ENCODE results near the gene PRG3. TPM values are rescaled to one million over a fixed set of nuclear protein-coding genes. Genes with fewer than 3 reads are reported as not detected.

Gene PRG3
- total RNA-seq, 2 experiments from 2014 or later = not detected

DNA sequence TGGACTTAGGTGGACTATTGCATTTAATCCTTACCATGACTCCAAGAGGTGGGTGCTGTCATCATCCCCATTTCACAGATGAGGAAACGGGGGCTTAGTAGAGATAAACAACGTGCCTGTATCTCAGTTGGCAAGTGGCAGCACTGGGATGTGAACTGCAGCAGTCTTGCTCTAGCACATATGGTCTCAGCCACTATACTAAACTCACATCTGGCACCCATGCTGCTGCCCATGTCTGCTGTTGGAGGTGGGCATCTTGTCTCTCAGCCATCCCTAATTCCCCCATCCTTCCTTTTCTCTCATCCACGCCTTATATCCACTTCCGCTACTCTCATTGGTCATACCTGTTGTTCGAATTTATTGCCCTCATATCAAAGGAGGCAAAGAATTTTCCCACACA lies 3.8 kb downstream of the PRG3 start:
- Mint-ChIP-seq H3K9me3 (no peaks in the 10 kb centered on the region), H3K36me3 (ENCODE audit: low read depth) (no peaks in the 10 kb centered on the region), H3K4me1 (ENCODE audit: low read depth) (no peaks in the 10 kb centered on the region), H3K4me3 (no peak overlapping the region), H3K27me3 (ENCODE audit: low read depth) (peaks cover 11% of the 10 kb centered on the region), H3K27ac (no peak overlapping the region)
- no peak for DNase-seq
- CTCF ChIA-PET = interaction anchor here (1.3 kb wide), 1 partner anchor 27 kb away, joined by 3 read pairs; no protein-coding TSS in a partner anchor
- intact Hi-C loops (cut with micrococcal nuclease) = no loop called here

DNA sequence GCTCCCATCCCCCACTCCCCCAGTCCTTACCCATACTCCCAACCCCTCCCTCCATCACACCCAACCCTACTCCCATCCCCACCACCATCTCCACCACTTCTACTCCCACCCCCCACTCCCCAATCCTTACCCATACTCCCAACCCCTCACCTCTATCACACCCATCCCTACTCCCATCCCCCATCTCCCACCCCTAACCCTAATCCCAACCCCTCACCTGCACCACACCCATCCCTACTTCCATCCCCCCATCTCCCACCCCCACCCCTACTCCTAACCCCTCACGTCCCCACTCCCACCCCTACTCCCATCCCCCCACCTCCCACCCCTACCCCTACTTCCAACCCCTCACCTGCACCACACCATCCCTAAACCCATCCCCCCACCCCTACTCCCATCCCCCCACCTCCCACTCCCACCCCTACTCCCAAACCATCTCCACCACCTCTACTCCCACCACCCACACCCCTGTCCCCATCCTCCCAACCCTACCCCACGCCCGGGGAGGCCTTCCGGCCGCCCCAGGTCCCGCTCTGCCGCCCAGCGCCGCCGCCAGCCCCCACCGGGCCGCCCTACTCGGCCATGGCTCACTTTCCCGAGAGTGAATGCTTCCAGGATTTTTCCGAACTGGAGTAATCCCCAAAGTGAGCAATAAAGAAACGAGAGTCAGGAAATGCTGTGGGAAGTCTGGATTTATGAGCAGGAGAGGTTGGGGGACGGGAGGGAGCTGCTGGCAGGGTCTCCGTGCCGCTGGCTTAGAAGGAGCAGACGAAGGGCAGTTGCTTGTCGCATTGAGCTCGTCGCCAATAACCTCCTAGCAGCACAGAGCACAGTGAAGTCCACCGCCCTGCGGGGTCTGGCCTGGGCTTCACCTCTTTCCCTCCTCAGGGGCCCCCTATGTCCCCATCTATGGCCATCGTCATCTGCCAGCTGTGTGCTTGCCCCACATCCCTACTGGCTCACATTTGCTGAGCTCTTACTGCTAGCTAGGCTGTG lies 4.6 kb downstream of the PRG3 start:
- H3K36me3 Mint-ChIP-seq (ENCODE audit: low read depth) = no peaks in the 10 kb centered on the region
- intact Hi-C loops (cut with micrococcal nuclease) = no loop called here
- peaks cover 11% of the 10 kb centered on the region for H3K27me3 Mint-ChIP-seq (ENCODE audit: low read depth)
- H3K4me1 Mint-ChIP-seq (ENCODE audit: low read depth) = no peaks in the 10 kb centered on the region
- no peaks in the 10 kb centered on the region for H3K9me3 Mint-ChIP-seq
- CTCF ChIA-PET = interaction anchor here (1.3 kb wide), 1 partner anchor 26 kb away, joined by 3 read pairs; no protein-coding TSS in a partner anchor
- no peak overlapping the region for H3K27ac Mint-ChIP-seq
- no peak overlapping the region for H3K4me3 Mint-ChIP-seq
- no peak for DNase-seq

DNA sequence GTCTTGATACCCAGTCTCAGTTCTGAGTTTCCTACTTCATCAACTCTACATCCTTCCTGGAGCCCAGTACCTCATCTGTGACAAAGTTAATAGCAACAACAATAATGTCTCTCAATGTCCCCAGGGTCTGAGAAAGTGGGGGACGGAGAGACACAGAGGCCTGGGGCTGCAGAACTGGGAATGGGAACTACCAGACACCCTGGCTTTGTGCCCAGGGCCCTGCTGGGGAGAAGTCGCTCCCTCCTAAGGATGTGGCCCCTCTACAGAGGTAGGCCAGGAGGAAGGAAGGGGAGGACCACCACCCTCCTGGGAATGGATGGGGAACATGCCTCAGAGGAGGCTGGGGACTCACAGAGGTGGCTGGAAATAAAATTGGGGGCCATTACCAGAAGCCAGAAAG lies 5.5 kb downstream of the PRG3 start:
- no peak overlapping the region for H3K27ac Mint-ChIP-seq
- no peaks in the 10 kb centered on the region for H3K36me3 Mint-ChIP-seq (ENCODE audit: low read depth)
- no peak for DNase-seq
- H3K9me3 Mint-ChIP-seq = no peaks in the 10 kb centered on the region
- intact Hi-C loops (cut with micrococcal nuclease) = no loop called here
- H3K4me3 Mint-ChIP-seq = no peak overlapping the region
- CTCF ChIA-PET = no interaction called here
- peaks cover 9% of the 10 kb centered on the region for H3K27me3 Mint-ChIP-seq (ENCODE audit: low read depth)
- H3K4me1 Mint-ChIP-seq (ENCODE audit: low read depth) = no peaks in the 10 kb centered on the region

DNA sequence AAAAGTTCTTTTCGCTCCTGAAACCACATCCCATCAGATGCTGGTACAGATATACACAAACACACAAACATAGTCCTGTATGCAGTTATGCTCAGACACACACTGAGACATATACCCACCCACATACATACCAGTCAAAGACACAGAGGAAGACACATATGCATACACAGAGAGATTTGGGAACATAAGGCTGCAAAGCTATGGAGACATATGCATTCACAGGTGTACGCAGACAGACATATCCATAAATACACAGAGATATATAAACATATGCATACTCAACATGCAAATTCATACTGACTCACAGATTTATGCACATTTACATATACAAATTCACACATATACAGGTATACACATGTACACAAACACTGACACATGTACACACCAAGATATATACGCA lies 6.0 kb downstream of the PRG3 start:
- Mint-ChIP-seq H3K4me1 (ENCODE audit: low read depth) (no peaks in the 10 kb centered on the region), H3K9me3 (no peaks in the 10 kb centered on the region), H3K36me3 (ENCODE audit: low read depth) (no peaks in the 10 kb centered on the region), H3K4me3 (no peak overlapping the region), H3K27me3 (ENCODE audit: low read depth) (peaks cover 7% of the 10 kb centered on the region), H3K27ac (no peak overlapping the region)
- no peak for DNase-seq
- CTCF ChIA-PET = no interaction called here
- intact Hi-C loops (cut with micrococcal nuclease) = no loop called here

DNA sequence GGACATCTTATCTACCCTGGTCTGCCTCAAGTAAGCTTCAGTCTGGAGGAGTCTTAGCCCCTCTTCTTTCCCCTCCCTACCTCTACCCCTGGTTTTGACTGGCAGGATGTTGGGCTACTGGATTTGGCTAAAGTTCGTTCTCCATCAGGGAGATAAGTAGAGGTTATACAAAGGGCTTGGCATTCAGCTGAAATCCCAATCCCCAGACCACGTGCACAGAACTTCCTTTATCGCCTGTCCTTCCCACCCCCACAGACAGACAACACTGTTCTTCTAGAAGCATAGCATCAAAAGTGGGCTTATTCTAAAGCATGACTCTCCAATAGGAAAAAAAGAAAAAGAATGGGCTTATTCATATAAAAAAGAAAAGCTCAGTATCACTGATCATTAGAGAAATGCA lies 7.8 kb downstream of the PRG3 start:
- CTCF ChIA-PET = interaction anchor here (1.0 to 1.2 kb wide), 2 partner anchors 26 to 85 kb away, joined by 3 read pairs; no protein-coding TSS in a partner anchor
- H3K4me3 Mint-ChIP-seq = no peak overlapping the region
- peaks cover 3% of the 10 kb centered on the region for H3K27me3 Mint-ChIP-seq (ENCODE audit: low read depth)
- no peaks in the 10 kb centered on the region for H3K9me3 Mint-ChIP-seq
- no peaks in the 10 kb centered on the region for H3K36me3 Mint-ChIP-seq (ENCODE audit: low read depth)
- no peak overlapping the region for H3K27ac Mint-ChIP-seq
- intact Hi-C loops (cut with micrococcal nuclease) = no loop called here
- no peak for DNase-seq
- H3K4me1 Mint-ChIP-seq (ENCODE audit: low read depth) = no peaks in the 10 kb centered on the region

DNA sequence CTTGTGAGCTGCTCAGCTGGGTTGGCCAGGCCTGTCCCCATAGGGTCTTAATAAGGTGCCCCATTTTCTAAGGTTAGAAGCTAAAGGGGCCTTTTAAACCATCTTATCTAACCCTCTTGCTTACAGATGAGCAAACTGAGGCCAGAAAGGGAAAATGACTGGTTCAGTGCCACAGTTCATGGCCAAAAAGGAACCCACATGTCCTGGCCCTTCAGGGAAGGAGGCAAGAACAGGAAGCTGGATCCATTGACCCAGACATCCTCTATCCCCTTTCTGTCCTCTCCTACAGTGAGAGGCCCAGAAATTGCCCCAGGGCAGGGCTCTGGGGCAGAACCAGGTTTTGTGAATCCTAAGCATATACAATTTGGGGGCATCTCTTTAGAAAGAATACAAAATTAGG lies 10.0 kb downstream of the PRG3 start:
- no peaks in the 10 kb centered on the region for H3K4me1 Mint-ChIP-seq (ENCODE audit: low read depth)
- H3K27me3 Mint-ChIP-seq (ENCODE audit: low read depth) = no peaks in the 10 kb centered on the region
- no peak overlapping the region for H3K27ac Mint-ChIP-seq
- H3K36me3 Mint-ChIP-seq (ENCODE audit: low read depth) = no peaks in the 10 kb centered on the region
- DNase-seq = no peak
- no peaks in the 10 kb centered on the region for H3K9me3 Mint-ChIP-seq
- intact Hi-C loops (cut with micrococcal nuclease) = no loop called here
- CTCF ChIA-PET = interaction anchor here (0.6 to 1.2 kb wide), 2 partner anchors 73 to 87 kb away, joined by 4 to 5 read pairs; no protein-coding TSS in a partner anchor
- H3K4me3 Mint-ChIP-seq = no peak overlapping the region

DNA sequence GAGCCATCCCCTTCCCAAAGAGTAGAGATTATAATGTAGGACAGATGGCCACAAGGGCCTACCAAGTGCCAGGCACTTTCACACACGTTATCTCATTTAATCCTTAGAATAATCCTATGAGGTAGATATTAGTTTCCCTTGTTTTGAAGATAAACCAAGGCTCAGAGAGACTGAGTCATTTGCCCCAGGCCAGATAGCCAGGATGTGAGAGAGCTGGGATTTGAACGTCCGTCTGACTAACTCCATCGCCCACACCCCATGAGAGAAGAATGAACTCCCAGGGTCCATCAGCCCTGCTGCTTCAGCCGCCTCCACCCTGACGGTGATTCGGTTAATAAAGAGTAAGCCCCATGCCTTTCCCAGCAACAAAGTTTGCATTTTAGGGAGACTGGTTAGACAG lies 10.7 kb downstream of the PRG3 start:
- H3K27ac Mint-ChIP-seq = no peak overlapping the region
- H3K4me1 Mint-ChIP-seq (ENCODE audit: low read depth) = no peaks in the 10 kb centered on the region
- no peak for DNase-seq
- no peak overlapping the region for H3K4me3 Mint-ChIP-seq
- H3K27me3 Mint-ChIP-seq (ENCODE audit: low read depth) = no peaks in the 10 kb centered on the region
- H3K36me3 Mint-ChIP-seq (ENCODE audit: low read depth) = no peaks in the 10 kb centered on the region
- CTCF ChIA-PET = interaction anchor here (1.2 kb wide), 1 partner anchor 88 kb away, joined by 5 read pairs; no protein-coding TSS in a partner anchor
- intact Hi-C loops (cut with micrococcal nuclease) = no loop called here
- no peaks in the 10 kb centered on the region for H3K9me3 Mint-ChIP-seq

DNA sequence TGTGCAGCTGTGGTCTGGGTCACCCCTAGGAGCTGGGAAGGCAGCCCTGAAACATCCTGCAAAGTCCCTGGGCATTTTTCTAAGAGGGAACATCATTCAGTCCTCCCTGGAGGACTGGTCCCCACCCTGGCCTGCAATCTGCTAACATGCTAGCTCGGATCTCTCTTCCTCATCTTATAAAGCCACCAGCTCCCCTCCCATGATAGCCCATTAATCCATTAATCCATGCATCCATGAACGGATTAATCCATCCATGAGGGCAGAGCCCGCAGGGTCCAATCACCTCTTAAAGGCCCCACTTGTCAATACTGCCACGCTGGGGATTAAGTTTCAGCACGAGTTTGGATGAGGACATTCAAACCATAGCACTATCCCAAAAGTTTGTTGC lies 12.1 kb downstream of the PRG3 start:
- CTCF ChIA-PET = no interaction called here
- Mint-ChIP-seq H3K9me3 (no peaks in the 10 kb centered on the region), H3K27me3 (ENCODE audit: low read depth) (no peaks in the 10 kb centered on the region), H3K4me1 (ENCODE audit: low read depth) (no peaks in the 10 kb centered on the region), H3K36me3 (ENCODE audit: low read depth) (no peaks in the 10 kb centered on the region), H3K27ac (no peak overlapping the region), H3K4me3 (no peak overlapping the region)
- no peak for DNase-seq
- intact Hi-C loops (cut with micrococcal nuclease) = no loop called here

DNA sequence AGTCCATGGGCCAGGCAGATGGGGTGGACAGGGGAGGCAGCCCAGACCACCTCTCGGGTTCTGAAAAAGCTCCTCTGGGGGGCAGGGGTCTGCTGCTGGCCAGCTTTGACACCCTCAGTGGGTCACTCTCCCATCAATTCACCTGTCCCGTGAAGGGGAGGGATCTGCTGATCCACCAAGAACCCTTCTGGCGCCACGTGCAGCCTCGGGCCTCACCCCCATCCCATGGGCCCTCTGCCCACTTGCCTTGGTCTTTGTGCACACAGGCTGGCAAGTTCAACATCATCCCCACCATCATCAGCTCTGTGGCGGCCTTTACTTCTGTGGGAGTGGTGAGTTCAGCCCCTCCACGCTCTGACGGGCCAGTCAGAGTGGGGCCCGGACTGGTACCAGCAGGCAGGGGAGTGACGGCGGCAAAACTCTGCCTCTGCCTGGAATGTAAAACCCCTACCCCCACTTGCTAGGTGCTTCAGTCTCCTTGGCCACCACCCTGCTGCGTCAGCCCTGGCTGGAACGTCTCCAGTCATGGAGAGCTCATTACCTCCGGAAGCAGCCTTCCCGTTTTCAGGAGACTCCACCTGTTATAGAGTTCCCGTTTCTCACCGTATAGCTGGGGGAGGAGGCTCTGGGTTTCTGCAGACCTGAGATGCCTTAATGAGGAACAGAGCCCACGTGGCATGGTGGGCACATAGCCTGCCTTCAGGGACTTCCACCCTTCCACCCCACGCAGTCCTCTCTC lies 12.7 kb downstream of the PRG3 start:
- Mint-ChIP-seq H3K27ac (no peak overlapping the region), H3K27me3 (ENCODE audit: low read depth) (no peaks in the 10 kb centered on the region), H3K36me3 (ENCODE audit: low read depth) (no peaks in the 10 kb centered on the region), H3K4me1 (ENCODE audit: low read depth) (no peaks in the 10 kb centered on the region), H3K9me3 (no peaks in the 10 kb centered on the region), H3K4me3 (no peak overlapping the region)
- intact Hi-C loops (cut with micrococcal nuclease) = no loop called here
- CTCF ChIA-PET = interaction anchor here (1.4 kb wide), 1 partner anchor 89 kb away, joined by 3 read pairs; no protein-coding TSS in a partner anchor
- DNase-seq = no peak

DNA sequence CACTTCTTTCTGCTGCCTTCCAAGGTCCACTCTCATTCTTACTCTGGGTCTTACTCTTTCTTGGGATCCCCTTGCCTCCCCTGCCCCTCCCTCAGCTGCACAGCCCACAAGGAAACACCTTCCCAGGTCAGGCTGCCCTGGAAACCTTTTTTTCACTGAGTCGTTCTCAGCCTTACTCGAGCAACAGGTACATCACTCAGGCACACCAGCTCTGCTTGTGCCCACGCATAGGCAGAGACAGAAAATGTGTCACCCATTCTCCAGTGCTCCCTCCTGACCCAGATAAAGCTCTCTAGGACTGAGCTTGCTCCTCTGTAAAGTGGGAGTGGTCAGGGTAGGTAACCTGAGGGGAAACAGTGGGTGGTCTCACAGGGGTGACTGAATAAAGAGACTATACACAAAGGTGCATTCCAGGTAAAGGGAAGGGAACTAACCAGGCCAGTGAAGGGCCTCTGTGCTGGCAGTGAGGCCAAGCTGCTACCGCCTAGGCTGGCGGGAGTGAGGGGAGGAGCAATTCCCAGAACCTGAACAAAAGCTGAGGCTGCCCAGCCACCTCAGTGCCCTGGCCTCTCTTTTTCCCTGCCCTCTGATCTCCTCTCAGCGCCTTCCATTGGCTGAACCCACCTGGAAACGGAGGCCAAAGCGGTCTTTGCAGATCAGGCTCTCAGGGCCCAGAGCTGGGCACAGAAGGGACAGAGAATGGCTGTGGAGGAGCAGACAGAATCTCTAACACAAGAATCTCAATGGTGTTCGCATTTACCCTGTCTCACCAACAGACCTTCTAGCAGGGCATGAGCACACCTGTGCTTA lies 15.9 kb downstream of the PRG3 start:
- Mint-ChIP-seq H3K27ac (no peak overlapping the region), H3K27me3 (ENCODE audit: low read depth) (peaks cover 5% of the 10 kb centered on the region), H3K36me3 (ENCODE audit: low read depth) (no peaks in the 10 kb centered on the region), H3K4me3 (no peak overlapping the region), H3K4me1 (ENCODE audit: low read depth) (no peaks in the 10 kb centered on the region), H3K9me3 (no peaks in the 10 kb centered on the region)
- no peak for DNase-seq
- intact Hi-C loops (cut with micrococcal nuclease) = no loop called here
- CTCF ChIA-PET = interaction anchor here (0.8 kb wide), 1 partner anchor 92 kb away, joined by 5 read pairs; no protein-coding TSS in a partner anchor

DNA sequence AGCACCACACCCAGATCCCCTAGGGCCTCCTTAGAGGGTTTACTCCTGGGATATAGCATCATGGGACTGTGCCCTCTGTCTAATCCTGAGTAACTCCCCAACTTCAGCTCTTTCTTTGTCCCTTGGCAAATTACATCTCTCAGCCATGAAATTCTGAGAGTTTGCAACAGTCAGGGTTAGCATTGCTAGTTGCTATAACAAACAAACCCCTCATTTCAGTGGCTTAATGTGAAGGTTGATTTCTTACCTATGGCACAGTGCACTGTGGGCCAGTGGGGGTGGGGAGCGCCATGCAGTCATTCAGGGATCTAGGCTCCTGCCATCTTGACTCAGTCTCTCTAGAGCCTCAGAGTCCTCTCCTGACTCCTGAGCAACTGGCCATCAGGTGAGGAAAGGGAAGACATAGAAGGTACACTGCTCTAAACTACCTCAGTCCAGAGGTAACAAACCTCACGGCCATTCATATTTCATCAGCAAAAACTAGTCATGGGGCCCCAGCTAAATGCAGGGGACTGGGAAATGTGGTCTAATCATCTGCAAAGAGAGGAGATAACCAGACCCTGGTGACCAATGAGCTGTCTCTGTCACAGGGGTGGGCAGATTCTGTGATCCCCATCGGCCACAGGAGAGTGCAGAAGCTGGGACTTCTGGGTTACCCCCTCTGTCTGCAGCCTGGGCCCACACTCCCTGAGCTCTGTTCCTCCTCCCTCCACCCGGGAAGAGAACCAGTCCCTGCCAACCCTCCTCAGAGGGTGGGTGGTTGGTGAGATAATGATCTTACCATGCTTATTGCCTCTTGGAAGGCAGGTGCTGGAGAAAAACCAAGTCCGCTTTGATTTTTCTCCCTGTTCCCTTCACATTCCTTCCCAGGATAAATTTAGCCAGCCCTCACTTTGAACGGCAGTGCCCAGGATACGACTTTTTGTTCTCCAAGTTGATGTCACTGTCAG lies 17.5 kb downstream of the PRG3 start:
- Mint-ChIP-seq H3K27ac (no peak overlapping the region), H3K4me3 (no peak overlapping the region), H3K27me3 (ENCODE audit: low read depth) (peaks cover 5% of the 10 kb centered on the region), H3K36me3 (ENCODE audit: low read depth) (no peaks in the 10 kb centered on the region), H3K9me3 (no peaks in the 10 kb centered on the region), H3K4me1 (ENCODE audit: low read depth) (no peaks in the 10 kb centered on the region)
- intact Hi-C loops (cut with micrococcal nuclease) = no loop called here
- CTCF ChIA-PET = interaction anchor here (0.7 to 1.8 kb wide), 5 partner anchors 13 to 120 kb away, joined by 3 to 8 read pairs (median 5); no protein-coding TSS in a partner anchor
- no peak for DNase-seq
